Common myeloid progenitor, CD34-positive (primary cell): ENCODE data around the gene NCAPH2.

Experiments
- CTCF ChIA-PET: fragments of 350-600 bp; sonication (Branson Sonifier 250); formaldehyde crosslinking; loops from one replicate; lab custom pipeline; 2021; ENCODE audit warnings: antibody characterized with exemption; lab: Charles Lee
- POLR2A ChIA-PET: fragments of 350-600 bp; sonication (Branson Sonifier 250); formaldehyde crosslinking; loops from one replicate; lab custom pipeline; 2021; ENCODE audit warnings: antibody characterized with exemption; lab: Charles Lee
- DNase-seq, 3 donors: peaks; one replicate each; pipeline versions ENCODE4 v3.0.0 to v3.0.0-alpha.2; 2013
- H3K27ac ChIP-seq, 2 experiments: 1 replicate in 1 of 2; 2 replicates in 1 of 2; pipeline ENCODE4 v1.7.0; 2013; ENCODE audit warnings: inconsistent platforms in 2 of 2, low read length in 2 of 2, mild to moderate bottlenecking in 2 of 2, low read depth in 1 of 2, moderate library complexity in 1 of 2; ENCODE audit not compliant: severe bottlenecking in 2 of 2, insufficient read depth in 1 of 2, poor library complexity in 1 of 2
- H3K27me3 ChIP-seq, 5 experiments: replicated peaks in 2 of 5; 1 replicate in 3 of 5; 2 replicates in 2 of 5; pipeline versions ENCODE4 v1.6.1 to v1.7.0; 2013; ENCODE audit warnings: low read length in 4 of 5, mild to moderate bottlenecking in 2 of 5, moderate library complexity in 2 of 5, inconsistent platforms in 1 of 5; ENCODE audit not compliant: insufficient read depth in 5 of 5, control insufficient read depth in 4 of 5
- H3K36me3 ChIP-seq, 4 experiments: 1 replicate in 2 of 4; 2 replicates in 2 of 4; pipeline versions ENCODE4 v1.6.1 to v1.7.0; 2013; ENCODE audit warnings: low read length in 3 of 4, control low read depth in 1 of 4, mild to moderate bottlenecking in 1 of 4; ENCODE audit not compliant: control insufficient read depth in 4 of 4, insufficient read depth in 4 of 4
- H3K4me1 ChIP-seq, 4 experiments: 1 replicate in 3 of 4; 2 replicates in 1 of 4; pipeline versions ENCODE4 v1.6.1 to v1.7.1; 2013; ENCODE audit warnings: low read length in 3 of 4, mild to moderate bottlenecking in 3 of 4, control low read depth in 1 of 4, inconsistent platforms in 1 of 4, moderate library complexity in 1 of 4; ENCODE audit not compliant: control insufficient read depth in 4 of 4, insufficient read depth in 4 of 4; ENCODE audit errors: control extremely low read depth in 1 of 4
- H3K4me3 ChIP-seq, 7 experiments: 1 replicate in 4 of 7; 2 replicates in 3 of 7; pipeline versions ENCODE4 v1.5.1 to v1.7.0; 2013; ENCODE audit warnings: mild to moderate bottlenecking in 7 of 7, low read length in 6 of 7, moderate library complexity in 6 of 7, inconsistent platforms in 2 of 7, low read depth in 2 of 7, control low read depth in 1 of 7; ENCODE audit not compliant: insufficient read depth in 4 of 7, control insufficient read depth in 1 of 7; ENCODE audit errors: extremely low read depth in 1 of 7
- H3K9me3 ChIP-seq, 5 experiments: 1 replicate in 4 of 5; 2 replicates in 1 of 5; pipeline versions ENCODE4 v1.6.1 to v1.7.1; 2013; ENCODE audit warnings: low read length in 4 of 5, mild to moderate bottlenecking in 2 of 5, inconsistent platforms in 1 of 5, low read depth in 1 of 5, moderate library complexity in 1 of 5; ENCODE audit not compliant: control insufficient read depth in 4 of 5, insufficient read depth in 2 of 5; ENCODE audit errors: control extremely low read depth in 1 of 5
- WGBS: methylation state at CpG from one replicate; pipeline ENCODE4 v1.1.5; 2013; ENCODE audit not compliant: insufficient coverage; 5-methylcytosine and 5-hydroxymethylcytosine counted together

NCAPH2 gene

DNA sequence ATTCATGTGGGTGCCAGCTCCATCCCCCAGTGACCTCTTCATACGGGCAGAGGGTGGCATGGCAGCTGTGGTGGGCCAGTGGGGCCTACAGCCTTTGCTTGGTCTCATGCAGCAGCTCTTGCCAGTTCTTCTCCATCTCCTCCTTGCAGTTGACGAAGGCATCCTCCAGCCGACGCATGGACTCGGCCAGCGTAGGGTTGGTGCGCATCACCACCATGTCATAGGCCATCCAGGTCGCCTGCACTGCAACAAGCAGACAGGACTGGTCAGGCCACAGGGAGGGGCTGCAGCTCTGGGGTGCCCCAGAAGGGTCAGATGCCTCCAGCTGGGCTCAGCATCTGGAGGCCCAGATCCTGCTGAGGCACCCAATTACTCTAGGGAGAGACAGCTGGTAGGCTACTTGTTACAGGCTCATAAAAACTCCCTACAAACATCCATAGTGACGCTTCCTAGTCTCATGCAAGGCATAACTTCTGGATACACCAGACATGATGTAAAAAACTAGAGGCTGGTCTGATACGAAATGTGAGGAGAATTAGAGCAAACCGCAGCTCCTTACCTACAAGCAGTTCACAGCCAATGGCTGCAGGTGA is 43.2 kb downstream of the NCAPH2 start:
- H3K27ac ChIP-seq = no peak overlapping the region
- H3K36me3 ChIP-seq = no peaks in the 10 kb centered on the region
- no peaks in the 10 kb centered on the region for H3K9me3 ChIP-seq
- ChIA-PET CTCF (interaction anchor here (1.0 to 3.5 kb wide), 6 partner anchors 10 to 70 kb away, joined by 3 to 13 read pairs (median 6); partner anchors contain the start of genes SCO2 and SYCE3), POLR2A (interaction anchor here (1.4 kb wide), 1 partner anchor 12 kb away, joined by 4 read pairs; the partner anchor contains the start of gene SYCE3)
- peaks cover 0 to 28% (median 0%) of the 10 kb centered on the region in 5 experiments for H3K27me3 ChIP-seq
- DNase-seq = no peak
- no peak overlapping the region for H3K4me3 ChIP-seq
- WGBS = 100% methylated on average over 8 of the region's 11 CpGs
- peaks cover 0 to 24% (median 22%) of the 10 kb centered on the region in 4 experiments for H3K4me1 ChIP-seq

DNA sequence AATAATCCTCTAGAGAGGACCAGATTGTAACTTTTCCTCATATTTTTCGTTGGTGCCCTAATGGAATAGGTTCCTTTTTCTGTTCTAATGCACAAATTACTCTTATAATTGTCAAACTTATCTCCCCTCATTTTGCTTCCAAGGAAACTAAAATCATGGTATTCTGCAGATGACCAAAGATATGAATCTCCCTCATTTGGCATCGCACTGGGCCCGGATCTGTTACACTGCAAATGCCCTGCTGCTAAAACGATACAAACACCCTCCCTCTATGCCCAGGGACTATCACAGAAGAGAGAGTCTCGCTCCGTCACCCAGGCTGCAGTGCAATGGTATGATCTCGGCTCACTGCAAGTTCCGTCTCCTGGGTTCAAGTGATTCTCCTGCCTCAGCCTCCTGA is 45.3 kb downstream of the NCAPH2 start:
- CTCF ChIA-PET = interaction anchor here (1.3 kb wide), 1 partner anchor 22 kb away, joined by 4 read pairs; no protein-coding TSS in a partner anchor

DNA sequence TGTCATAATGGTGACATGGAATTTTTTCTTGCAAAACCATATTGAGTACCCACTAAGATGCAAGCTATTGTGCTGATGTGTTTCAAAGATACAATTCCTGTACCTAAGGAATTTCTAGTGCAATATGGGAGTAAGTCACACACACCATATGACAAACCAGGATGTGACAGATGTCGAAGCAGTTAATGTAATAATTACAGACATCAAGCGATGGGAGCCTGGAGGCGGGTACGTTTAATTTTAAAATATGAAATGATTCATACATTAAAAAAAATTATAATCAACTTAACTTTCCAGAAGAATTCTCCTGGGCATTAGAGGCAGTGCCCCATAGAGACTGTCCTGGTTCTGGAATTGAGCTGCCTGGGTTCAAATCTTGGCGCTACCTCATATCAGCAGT is 48.7 kb downstream of the NCAPH2 start:
- no peak for DNase-seq
- Histone ChIP-seq H3K9me3 (no peaks in the 10 kb centered on the region), H3K27me3 (peaks cover 0 to 4% (median 0%) of the 10 kb centered on the region in 5 experiments), H3K27ac (no peak overlapping the region), H3K36me3 (no peaks in the 10 kb centered on the region), H3K4me1 (no peaks in the 10 kb centered on the region), H3K4me3 (no peak overlapping the region)
- 100% methylated on average over 1 of the region's 5 CpGs for WGBS
- ChIA-PET POLR2A (no interaction called here), CTCF (interaction anchor here (1.0 to 3.1 kb wide), 5 partner anchors 9 to 18 kb away, joined by 3 to 13 read pairs (median 9); partner anchors contain the start of gene KLHDC7B)

More for the DNA sequence above, 45.3 kb downstream of the NCAPH2 start:
- Histone ChIP-seq H3K4me3 (no peak overlapping the region), H3K4me1 (peaks cover 0 to 14% (median 11%) of the 10 kb centered on the region in 4 experiments), H3K27me3 (peaks cover 0 to 10% (median 0%) of the 10 kb centered on the region in 5 experiments), H3K36me3 (no peaks in the 10 kb centered on the region), H3K27ac (no peak overlapping the region), H3K9me3 (no peaks in the 10 kb centered on the region)
- DNase-seq = no peak
- POLR2A ChIA-PET = no interaction called here
- WGBS = 94% methylated on average over 8 of the region's 8 CpGs

DNA sequence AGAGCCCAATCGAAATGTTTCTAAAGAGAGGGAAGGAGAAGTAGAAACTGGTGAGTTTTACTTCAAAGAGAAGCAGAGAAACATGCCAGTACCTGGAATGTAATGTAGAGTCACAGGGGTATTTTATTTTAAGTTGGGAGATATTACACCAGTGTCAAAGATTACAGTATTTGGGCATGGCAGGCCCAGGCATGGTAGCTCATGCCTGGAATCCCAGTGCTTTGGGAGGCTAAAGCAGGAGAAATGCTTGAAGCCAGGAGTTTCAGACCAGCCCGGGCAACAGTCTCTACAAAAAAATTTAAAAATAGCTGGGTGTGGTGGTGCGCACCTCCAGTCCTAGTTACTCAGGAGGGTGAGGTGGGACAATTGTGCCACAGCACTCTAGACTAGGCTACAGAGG is 52.0 kb downstream of the NCAPH2 start:
- 100% methylated on average over 3 of the region's 3 CpGs for WGBS
- H3K27me3 ChIP-seq = peaks cover 0 to 9% (median 0%) of the 10 kb centered on the region in 5 experiments
- H3K4me1 ChIP-seq = peaks cover 0 to 12% (median 9%) of the 10 kb centered on the region in 4 experiments
- no peak overlapping the region for H3K4me3 ChIP-seq
- DNase-seq = no peak
- ChIA-PET POLR2A (no interaction called here), CTCF (interaction anchor here (1.0 to 3.2 kb wide), 5 partner anchors 9 to 34 kb away, joined by 3 to 7 read pairs (median 3); partner anchors contain the start of genes SCO2 and TYMP)
- no peaks in the 10 kb centered on the region for H3K9me3 ChIP-seq
- no peaks in the 10 kb centered on the region for H3K36me3 ChIP-seq
- H3K27ac ChIP-seq = no peak overlapping the region

DNA sequence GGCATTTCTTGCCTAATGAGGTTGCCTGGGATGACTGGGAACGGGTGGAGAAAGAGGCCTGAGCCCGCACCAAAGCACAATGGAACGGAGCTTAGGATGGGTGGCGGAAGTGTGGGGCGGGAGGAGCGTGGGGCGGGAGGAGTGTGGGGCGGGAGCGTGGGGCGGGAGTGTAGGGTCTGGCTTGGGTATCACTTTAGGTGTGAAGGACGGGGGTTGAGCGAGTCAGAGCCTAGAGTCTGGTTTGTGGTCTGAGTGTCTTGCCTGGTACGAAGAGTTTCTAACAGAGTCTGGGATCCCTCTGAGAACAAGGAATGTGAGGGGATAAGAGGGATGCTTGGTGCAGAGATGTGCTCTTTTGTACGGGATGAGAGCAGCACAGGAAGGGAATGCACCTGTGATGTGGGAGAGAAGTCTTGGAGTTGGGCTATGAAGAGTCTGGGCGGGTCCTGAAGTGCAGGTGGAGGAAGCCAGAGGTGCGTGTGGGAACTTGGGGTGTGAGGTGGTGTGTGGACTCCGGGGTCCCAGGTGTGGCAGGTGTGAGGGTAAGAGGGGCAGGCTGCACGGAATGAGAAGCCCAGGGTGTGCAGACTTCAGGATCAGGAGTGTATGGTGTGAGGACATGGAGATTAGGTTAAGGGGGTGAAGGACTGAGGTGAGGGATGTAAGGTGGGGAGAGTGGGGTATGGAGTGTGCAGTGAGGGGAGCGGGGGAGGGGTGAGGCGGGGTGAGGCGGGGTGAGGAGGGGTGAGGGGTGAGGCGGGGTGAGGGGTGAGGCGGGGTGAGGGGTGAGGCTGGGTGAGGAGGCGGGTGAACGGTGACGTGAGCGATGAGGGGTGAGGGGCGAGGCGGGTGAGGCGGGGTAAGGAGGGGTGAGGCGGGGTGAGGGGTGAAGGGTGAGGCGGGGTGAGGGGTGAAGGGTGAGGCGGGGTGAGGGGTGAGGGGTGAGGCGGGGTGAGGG is 53.7 kb downstream of the NCAPH2 start:
- Histone ChIP-seq H3K36me3 (no peaks in the 10 kb centered on the region), H3K9me3 (no peaks in the 10 kb centered on the region), H3K4me3 (no peak overlapping the region), H3K27ac (no peak overlapping the region), H3K27me3 (peaks cover 0 to 7% (median 0%) of the 10 kb centered on the region in 5 experiments), H3K4me1 (peaks cover 0 to 12% (median 9%) of the 10 kb centered on the region in 4 experiments)
- peak in 1 of 3 donors; percentile 32 for DNase-seq
- POLR2A ChIA-PET = no interaction called here
- CTCF ChIA-PET = interaction anchor here (1.6 kb wide), 2 partner anchors 10 to 36 kb away, joined by 3 to 4 read pairs; partner anchors contain the start of gene SCO2
- 91% methylated on average over 13 of the region's 34 CpGs for WGBS

DNA sequence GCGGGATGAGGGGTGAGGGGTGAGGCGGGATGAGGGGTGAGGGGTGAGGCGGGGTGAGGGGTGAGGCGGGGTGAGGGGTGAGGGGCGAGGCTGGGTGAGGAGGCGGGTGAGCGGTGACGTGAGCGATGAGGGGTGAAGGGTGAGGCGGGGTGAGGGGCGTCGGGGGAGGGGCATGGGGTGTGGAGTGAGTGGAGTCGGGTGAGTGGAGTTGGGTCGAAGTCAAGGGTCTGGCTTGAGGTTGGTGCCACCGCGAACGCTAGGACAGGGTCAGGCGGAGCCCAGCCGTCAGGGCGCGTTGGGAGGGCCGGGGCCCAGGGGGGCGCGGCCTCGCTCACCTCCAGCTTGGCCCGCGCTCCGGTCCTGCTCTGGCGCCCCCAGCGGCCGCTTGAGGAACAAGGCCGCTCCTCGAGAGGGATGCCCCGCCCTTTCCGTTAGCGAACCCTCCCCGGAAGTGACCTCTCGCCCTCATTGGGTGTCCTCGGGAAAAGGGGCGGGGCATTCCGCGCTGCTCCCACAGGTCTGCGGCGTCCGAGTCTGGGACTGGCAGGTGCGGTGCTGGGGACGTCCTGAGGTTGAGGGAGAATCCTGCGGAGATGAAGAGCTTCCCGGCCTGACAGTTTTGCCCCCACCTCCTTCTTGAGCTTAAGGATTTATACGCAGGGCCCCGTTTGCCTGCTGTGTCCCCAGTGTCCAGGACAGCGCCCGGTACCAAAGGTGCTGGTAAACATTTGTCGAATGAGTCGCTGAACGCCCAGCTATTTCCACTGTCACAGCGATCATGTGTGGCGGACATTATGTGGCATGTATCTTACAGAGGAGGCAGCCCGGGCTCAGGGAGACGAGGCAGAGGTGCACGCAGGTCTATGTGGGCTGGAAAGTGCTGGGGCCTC is 54.7 kb downstream of the NCAPH2 start, which contains the start of gene SYCE3:
SYCE3 (minus strand) TSS at position 397 of the 890 bp plus-strand sequence. CDS start 6,514 bp downstream, outside the sequence.
- POLR2A ChIA-PET = interaction anchor here (0.7 to 1.3 kb wide), 4 partner anchors 12 to 37 kb away, joined by 3 to 8 read pairs (median 5); partner anchors contain the start of genes CHKB and SCO2
- CTCF ChIA-PET = interaction anchor here (0.7 to 4.9 kb wide), 18 partner anchors 10 to 114 kb away, joined by 3 to 42 read pairs (median 4); partner anchors contain the start of genes CHKB, CPT1B, KLHDC7B and SCO2
- Histone ChIP-seq H3K27ac (peak within 1 kb of the TSS in 1 of 2 experiments; percentile 34), H3K4me1 (peaks cover 0 to 12% (median 9%) of the 10 kb centered on the region in 4 experiments), H3K4me3 (peak within 1 kb of the TSS; percentile 52 to 91 (median 81)), H3K27me3 (peaks cover 0 to 7% (median 0%) of the 10 kb centered on the region in 5 experiments), H3K9me3 (no peaks in the 10 kb centered on the region), H3K36me3 (peaks cover 0 to 3% (median under 1%) of the 10 kb centered on the region in 4 experiments)
- peak; percentile 93 to 94 (median 93) for DNase-seq
- 0% methylated on average over 40 of the region's 61 CpGs for WGBS
